Panc1 (cell line): Measurements from ENCODE around the gene PMFBP1.

ENCODE experiments used
- POLR2AphosphoS5 ChIP-seq: IDR thresholded peaks from 2 replicates; pipeline ENCODE4 v1.6.1; 2012; ENCODE audit warnings: mild to moderate bottlenecking, low read depth, low read length, moderate library complexity
- SIN3A ChIP-seq: IDR thresholded peaks from 2 replicates; pipeline ENCODE4 v1.6.1; 2012; ENCODE audit warnings: low read depth, mild to moderate bottlenecking, low read length, moderate library complexity, borderline replicate concordance; ENCODE audit not compliant: insufficient read depth
- TCF7L2 ChIP-seq: IDR thresholded peaks from 2 replicates; pipeline ENCODE4 v1.6.1; 2011; ENCODE audit warnings: mild to moderate bottlenecking, low read depth, low read length, inconsistent platforms
- TF ChIP-seq, protein P1 (sequence below): fragments of 450-650 bp; IDR thresholded peaks from 2 replicates; pipeline ENCODE4 v1.5.1; 2017; ENCODE audit warnings: mild to moderate bottlenecking
- TF ChIP-seq, protein P2 (sequence below), 2 experiments: IDR thresholded peaks; 2 replicates each; pipeline ENCODE4 v1.6.1; 2011 to 2012; ENCODE audit warnings: low read depth in 2 of 2, control low read depth in 1 of 2, low read length in 1 of 2, mild to moderate bottlenecking in 1 of 2, moderate library complexity in 1 of 2; ENCODE audit not compliant: insufficient read depth in 1 of 2

DNA sequence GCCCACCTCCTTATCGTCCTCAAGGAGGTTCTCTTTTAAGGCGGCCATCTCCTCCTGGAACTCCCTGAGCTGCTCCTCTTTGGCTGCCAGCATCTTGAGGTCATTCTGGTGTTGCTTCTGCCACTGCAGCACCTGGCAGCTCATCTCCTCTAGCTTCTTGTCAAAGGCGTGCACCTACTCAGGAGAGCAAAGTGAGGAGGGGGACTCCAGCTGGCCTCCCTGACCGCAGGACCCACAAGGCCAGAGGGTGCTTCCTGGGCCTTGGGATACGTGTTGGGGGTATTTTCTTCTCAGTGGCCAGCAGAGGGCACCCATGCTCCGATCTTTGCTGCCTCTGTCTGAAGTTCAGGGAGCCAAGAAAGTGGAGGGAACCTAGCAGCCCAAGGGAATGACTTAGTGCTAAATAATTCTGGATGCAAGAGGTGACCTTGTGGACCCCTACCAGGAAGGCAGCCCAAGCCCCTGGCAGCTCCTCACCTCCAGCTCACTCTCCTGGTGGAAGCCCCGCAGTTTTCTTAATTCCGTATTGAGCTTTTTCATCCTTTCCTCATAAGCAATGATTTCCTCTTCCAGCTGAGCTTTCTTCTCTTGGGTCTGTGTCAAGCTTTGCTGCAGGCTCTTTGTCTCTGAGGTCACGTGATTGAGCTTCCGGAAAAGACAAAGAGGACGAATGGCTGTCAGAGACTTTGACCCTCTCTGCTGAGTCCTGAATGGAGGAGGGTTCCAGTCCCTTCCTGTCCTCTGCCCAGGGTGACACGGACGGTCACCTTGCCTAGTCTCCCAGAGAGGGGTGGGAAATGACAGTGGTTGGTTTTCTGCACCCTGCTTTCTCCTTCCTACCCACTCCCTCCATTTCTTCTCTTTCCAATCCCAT is 47.0 kb downstream of the PMFBP1 start:
- TF ChIP-seq, protein P1, sequence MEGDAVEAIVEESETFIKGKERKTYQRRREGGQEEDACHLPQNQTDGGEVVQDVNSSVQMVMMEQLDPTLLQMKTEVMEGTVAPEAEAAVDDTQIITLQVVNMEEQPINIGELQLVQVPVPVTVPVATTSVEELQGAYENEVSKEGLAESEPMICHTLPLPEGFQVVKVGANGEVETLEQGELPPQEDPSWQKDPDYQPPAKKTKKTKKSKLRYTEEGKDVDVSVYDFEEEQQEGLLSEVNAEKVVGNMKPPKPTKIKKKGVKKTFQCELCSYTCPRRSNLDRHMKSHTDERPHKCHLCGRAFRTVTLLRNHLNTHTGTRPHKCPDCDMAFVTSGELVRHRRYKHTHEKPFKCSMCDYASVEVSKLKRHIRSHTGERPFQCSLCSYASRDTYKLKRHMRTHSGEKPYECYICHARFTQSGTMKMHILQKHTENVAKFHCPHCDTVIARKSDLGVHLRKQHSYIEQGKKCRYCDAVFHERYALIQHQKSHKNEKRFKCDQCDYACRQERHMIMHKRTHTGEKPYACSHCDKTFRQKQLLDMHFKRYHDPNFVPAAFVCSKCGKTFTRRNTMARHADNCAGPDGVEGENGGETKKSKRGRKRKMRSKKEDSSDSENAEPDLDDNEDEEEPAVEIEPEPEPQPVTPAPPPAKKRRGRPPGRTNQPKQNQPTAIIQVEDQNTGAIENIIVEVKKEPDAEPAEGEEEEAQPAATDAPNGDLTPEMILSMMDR: peak; percentile 81
- TF ChIP-seq POLR2AphosphoS5 (no peak), TCF7L2 (no peak), SIN3A (no peak)
- TF ChIP-seq, protein P2, sequence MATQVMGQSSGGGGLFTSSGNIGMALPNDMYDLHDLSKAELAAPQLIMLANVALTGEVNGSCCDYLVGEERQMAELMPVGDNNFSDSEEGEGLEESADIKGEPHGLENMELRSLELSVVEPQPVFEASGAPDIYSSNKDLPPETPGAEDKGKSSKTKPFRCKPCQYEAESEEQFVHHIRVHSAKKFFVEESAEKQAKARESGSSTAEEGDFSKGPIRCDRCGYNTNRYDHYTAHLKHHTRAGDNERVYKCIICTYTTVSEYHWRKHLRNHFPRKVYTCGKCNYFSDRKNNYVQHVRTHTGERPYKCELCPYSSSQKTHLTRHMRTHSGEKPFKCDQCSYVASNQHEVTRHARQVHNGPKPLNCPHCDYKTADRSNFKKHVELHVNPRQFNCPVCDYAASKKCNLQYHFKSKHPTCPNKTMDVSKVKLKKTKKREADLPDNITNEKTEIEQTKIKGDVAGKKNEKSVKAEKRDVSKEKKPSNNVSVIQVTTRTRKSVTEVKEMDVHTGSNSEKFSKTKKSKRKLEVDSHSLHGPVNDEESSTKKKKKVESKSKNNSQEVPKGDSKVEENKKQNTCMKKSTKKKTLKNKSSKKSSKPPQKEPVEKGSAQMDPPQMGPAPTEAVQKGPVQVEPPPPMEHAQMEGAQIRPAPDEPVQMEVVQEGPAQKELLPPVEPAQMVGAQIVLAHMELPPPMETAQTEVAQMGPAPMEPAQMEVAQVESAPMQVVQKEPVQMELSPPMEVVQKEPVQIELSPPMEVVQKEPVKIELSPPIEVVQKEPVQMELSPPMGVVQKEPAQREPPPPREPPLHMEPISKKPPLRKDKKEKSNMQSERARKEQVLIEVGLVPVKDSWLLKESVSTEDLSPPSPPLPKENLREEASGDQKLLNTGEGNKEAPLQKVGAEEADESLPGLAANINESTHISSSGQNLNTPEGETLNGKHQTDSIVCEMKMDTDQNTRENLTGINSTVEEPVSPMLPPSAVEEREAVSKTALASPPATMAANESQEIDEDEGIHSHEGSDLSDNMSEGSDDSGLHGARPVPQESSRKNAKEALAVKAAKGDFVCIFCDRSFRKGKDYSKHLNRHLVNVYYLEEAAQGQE (IDR thresholded peaks at IDR 0.05; ENCODE audit: insufficient read depth in 1 of 2, low read depth in 2 of 2, low read length in 1 of 2): no peak
